Chondrocyte (in vitro differentiated cells): ENCODE measurements around the gene MGRN1. TPM values are rescaled to one million over a fixed set of nuclear protein-coding genes. Genes with fewer than 3 reads are reported as not detected.
A peak's percentile ranks its signal among the peaks of the same experiment; 100 is the strongest.

Experiments used
- DNase-seq: peaks from one replicate; pipeline ENCODE4 v3.0.0; 2021; ENCODE audit warnings: mixed read lengths, low spot score
- H3K27ac Mint-ChIP-seq: one replicate; pipeline ENCODE4 v1.8.0; 2021; ENCODE audit warnings: mild to moderate bottlenecking, moderate library complexity, mixed read lengths; ENCODE audit not compliant: unreplicated experiment
- H3K27me3 Mint-ChIP-seq: 2 replicates; pipeline ENCODE4 v1.8.0; 2021; ENCODE audit warnings: low read depth, mixed read lengths
- H3K36me3 Mint-ChIP-seq: 2 replicates; pipeline ENCODE4 v1.8.0; 2021; ENCODE audit warnings: low read depth, mixed read lengths
- H3K4me1 Mint-ChIP-seq: 2 replicates; pipeline ENCODE4 v1.8.0; 2021; ENCODE audit warnings: low read depth, mild to moderate bottlenecking, mixed read lengths
- H3K4me3 Mint-ChIP-seq: one replicate; pipeline ENCODE4 v1.8.0; 2021; ENCODE audit warnings: mild to moderate bottlenecking, moderate library complexity, mixed read lengths; ENCODE audit not compliant: unreplicated experiment
- H3K9me3 Mint-ChIP-seq: 2 replicates; pipeline ENCODE4 v1.8.0; 2021; ENCODE audit warnings: low read depth, mixed read lengths
- CTCF ChIP-seq: fragments of 200-600 bp; sonication (generic); IDR thresholded peaks from 2 replicates; pipeline ENCODE4 v1.5.0; 2021; ENCODE audit warnings: antibody characterized with exemption, mild to moderate bottlenecking, moderate library complexity
- total RNA-seq: library from RNA; stranded (reverse); gene quantifications from 3 replicates; pipeline ENCODE4 v1.2.1, GENCODE V29; 2021

MGRN1 gene
- total RNA-seq, 1 donor from 2014 or later, result 83.4 TPM

- TF ChIP-seq CTCF, result no peak
- H3K4me3 Mint-ChIP-seq, result no peak overlapping the region
- peaks cover 14% of the 10 kb centered on the region for H3K36me3 Mint-ChIP-seq
- H3K27ac Mint-ChIP-seq, result peak overlapping the region; percentile 25
- H3K27me3 Mint-ChIP-seq, result no peaks in the 10 kb centered on the region
- H3K9me3 Mint-ChIP-seq, result no peaks in the 10 kb centered on the region
- peaks cover 13% of the 10 kb centered on the region for H3K4me1 Mint-ChIP-seq
- DNase-seq, result no peak
Observed at GRCh38 chr16:4664538-4665418, 40.2 kb downstream of the MGRN1 start.

DNA sequence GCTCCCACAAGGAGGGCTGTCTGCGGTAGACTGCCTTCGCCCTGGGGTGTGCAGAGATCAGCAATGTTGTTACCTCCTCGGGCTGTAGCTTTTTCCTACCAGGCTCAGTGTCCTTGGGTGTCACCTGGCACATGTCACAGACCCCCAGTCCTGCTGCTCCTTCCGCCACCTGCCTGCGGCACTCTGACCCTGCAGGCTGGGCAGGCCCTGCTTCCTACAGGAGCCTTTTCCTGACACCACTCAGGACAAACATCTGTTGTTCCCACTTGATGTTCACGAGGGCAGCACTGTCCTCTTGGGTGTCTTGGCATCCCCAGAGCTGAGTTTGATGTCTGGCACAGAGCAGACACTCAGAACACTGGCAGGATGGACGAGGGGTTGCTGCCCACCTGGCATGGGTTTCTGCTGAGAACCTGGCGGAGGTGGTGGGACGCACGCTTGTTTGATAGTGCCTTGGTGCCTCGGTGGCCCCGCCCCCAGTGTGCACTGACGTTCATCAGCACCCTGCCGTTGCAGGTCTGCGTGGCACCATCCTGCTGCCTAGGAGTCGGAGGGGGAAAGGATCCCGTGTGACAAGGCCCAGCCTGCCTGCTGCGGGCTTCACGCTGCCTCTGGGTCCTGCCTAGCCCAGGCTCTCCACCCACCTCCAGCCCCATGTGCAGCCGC lies 42.0 kb downstream of the MGRN1 start:
- TF ChIP-seq CTCF, result no peak
- Mint-ChIP-seq H3K27me3 (no peaks in the 10 kb centered on the region), H3K4me1 (peaks cover 5% of the 10 kb centered on the region), H3K9me3 (no peaks in the 10 kb centered on the region), H3K27ac (no peak overlapping the region), H3K4me3 (no peak overlapping the region), H3K36me3 (peaks cover 14% of the 10 kb centered on the region)
- no peak for DNase-seq

- no peak overlapping the region for H3K27ac Mint-ChIP-seq
- peaks cover 14% of the 10 kb centered on the region for H3K36me3 Mint-ChIP-seq
- no peak overlapping the region for H3K4me3 Mint-ChIP-seq
- H3K27me3 Mint-ChIP-seq, result no peaks in the 10 kb centered on the region
- TF ChIP-seq CTCF, result no peak
- no peaks in the 10 kb centered on the region for H3K9me3 Mint-ChIP-seq
- DNase-seq, result no peak
- H3K4me1 Mint-ChIP-seq, result peaks cover 5% of the 10 kb centered on the region
Observed at GRCh38 chr16:4667203-4667963, 42.8 kb downstream of the MGRN1 start.

DNA sequence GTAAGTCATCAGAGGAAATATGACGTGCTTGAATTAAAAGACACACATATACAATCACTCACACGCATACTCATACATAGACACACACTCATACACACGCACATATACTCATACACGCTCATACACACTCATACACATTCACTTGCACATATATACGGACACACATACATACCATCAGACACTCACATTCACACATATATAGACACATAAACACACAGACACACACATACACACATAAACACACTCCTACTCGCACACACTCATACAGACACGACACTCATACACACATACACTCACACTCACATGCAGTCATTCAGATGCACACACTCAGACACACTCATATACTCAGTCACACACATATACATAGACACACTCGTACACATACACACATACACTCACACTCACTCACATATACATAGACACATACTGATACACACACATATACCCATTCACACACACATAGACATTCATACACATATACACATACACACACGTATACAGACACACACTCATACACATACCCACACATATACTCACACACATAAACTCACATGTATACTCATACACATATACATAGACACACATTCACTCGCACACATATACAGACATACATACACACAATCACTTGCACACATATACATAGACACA lies 43.8 kb downstream of the MGRN1 start:
- no peaks in the 10 kb centered on the region for H3K9me3 Mint-ChIP-seq
- peaks cover 2% of the 10 kb centered on the region for H3K4me1 Mint-ChIP-seq
- TF ChIP-seq CTCF, result no peak
- no peaks in the 10 kb centered on the region for H3K27me3 Mint-ChIP-seq
- H3K4me3 Mint-ChIP-seq, result no peak overlapping the region
- no peak for DNase-seq
- peaks cover 13% of the 10 kb centered on the region for H3K36me3 Mint-ChIP-seq
- no peak overlapping the region for H3K27ac Mint-ChIP-seq
